ENCODE data around the gene SALL1.

The SALL1 gene

DNA sequence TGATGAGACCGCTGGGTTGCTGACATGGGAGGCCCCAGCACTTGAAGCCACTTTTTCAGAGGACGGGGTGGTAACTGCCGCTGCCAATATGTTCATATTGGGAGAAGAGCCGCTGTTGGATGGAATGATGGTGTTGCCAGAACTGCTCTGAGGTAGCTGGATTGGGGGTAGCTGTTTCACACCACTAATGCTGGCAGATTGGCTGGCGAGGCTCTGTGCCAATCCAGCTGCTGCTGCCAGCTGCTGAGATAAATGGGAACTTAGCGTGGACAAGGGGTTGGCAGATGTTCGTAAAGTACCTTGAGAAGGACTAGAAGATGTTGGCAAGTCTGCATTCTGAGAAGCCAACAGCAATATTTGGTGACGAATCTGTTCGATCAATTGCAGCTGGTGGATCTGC, 10.0 kb downstream of the SALL1 start:
- DNase-seq (ENCODE audit: low read depth): no peak

DNA sequence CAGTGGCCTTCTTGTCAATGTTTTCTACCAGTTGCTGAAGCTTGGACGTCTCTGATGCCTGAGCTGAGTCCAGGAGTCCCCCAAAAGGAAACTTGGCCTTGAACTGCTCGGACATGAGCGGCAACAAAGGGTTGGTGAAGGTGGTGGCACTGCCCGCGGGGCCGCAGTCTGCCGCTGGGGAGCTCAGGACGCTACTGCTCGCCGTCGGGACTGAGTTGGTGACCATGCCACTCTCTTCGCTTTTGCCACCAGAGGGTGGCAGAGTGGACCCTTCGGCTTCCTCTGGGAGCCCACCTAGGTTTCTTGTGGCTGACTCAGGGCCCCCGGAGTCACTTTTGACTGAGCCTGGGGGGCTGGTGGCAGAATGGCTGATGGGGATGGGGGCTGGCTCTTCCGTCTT, 11.0 kb downstream of the SALL1 start:
- no peak for DNase-seq (ENCODE audit: low read depth)

DNA sequence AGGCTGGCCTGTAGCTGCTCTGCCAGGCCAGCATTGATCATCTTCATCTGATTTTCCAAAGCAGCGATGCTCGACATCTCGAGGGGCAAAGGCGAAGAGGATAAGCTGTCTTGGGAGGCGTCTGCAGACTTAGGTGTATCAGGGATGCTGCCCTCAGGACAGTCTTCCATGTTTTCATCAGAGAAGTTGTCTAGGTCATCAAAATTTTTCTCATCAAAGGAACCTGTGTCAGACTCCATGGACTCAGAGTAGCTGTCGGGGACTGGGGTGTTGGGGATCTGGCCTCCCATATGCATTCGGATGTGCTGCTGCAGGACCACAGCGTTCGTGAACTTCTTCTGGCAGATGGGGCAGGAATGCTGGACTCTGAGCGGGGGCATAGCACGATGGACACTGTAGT, 11.5 kb downstream of the SALL1 start:
- no peak for DNase-seq (ENCODE audit: low read depth)

DNA sequence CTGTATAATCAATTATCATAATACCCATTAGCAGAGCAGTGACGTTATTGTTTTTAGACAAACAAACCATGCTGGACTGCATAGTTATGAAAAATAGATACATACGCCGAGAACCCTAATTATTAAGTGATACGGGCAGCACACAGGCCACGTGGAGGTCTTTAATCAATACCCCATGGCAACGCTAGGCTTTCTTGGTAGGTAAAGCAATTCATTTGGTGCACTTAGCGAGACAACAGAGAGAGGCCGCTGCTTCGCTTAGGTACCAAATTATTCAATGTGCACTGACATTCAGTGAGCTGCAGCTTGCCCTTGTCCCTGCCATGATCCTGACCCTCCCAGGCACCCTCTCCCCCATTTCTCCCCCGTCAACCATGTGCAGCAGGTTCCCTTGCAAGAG, 12.9 kb downstream of the SALL1 start:
- no peak for DNase-seq (ENCODE audit: low read depth)

DNA sequence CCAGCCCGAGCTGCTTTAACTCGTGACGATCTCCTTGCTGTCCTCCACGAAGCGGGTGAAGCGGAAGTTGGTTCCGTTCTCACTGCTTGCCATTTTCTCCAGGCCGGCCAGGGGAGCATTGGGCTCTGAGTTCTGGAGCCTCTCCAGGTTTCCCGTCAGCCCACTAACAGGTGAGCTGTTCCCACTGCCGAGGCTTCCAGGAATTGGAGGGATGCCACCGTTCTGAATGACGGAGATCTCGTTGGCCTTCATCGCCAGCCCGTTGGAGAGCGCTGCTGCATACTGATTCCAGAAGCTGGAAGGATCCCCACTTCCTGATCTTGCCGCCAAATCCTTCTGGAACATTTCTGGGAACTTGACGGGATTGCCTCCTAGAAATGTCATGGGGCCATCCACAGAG, 14.0 kb downstream of the SALL1 start:
- no peak for DNase-seq (ENCODE audit: low read depth)

DNA sequence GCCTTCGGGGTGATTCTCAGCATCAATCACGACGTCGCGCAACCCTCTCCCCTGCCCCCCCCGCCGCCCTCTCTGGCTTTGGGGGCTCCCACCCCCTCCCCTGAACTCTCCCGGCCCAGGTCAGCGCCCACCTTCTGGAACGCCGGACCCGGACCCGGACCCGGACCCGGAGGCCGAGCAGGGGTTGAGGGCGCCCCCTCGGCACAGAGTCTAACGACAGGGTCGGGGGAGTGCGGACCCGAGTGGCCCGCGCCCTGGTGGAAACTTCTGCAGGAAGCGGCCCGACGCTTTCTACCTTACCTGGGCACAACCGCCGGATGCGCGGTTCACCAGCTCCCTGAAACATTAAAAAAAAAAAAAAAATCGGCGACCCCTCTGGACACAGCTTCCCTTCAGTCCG, 16.2 kb downstream of the SALL1 start:
- no peak for DNase-seq (ENCODE audit: low read depth)

DNA sequence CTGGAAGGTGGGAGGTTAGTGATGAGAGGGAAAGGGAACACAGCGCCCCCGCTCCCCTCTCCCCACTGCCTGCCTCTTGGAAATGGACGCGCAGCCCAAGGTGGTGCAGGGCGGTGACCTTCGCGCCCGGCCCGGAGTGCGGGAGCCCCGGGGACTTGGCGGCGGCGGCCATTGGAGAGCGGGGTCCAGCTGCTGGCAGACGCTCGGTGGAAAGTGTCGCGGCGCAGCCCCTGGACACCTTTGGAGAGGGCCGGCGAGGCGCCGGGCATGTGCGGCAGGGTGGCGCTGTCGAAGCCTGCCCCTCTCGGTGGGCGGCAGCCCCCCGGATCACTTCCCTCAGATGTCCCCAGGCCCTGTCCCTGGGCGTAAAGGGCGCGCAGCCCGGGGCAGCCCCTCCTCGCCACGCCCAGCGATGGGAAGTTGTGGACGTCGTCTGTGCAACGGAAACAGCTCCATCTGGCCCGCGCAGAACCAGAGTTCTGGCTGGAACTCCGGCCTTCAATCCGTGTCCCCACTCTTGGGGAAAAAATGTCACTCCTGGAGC, 16.7 kb downstream of the SALL1 start:
- DNase-seq (ENCODE audit: low read depth): no peak

DNA sequence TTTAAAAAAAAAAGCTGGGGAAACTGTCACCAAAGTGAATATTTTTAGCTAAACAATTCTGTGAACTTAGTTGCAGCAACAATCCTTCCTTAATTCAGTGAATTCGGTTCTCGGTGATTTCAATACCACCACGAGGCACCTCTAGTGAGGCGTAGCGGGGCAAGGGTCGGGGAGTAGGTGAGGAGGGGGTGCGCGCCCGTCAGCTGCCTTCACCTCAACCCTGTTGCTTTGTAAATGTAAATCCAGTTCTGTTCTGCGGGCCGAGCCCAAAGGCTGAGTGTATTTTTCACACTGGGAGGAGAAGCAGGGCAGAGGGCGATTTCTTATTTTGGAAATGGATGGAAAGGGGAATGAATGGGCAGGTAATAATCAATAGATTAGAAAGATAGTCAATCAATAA, 17.4 kb downstream of the SALL1 start:
- no peak for DNase-seq (ENCODE audit: low read depth)

DNA sequence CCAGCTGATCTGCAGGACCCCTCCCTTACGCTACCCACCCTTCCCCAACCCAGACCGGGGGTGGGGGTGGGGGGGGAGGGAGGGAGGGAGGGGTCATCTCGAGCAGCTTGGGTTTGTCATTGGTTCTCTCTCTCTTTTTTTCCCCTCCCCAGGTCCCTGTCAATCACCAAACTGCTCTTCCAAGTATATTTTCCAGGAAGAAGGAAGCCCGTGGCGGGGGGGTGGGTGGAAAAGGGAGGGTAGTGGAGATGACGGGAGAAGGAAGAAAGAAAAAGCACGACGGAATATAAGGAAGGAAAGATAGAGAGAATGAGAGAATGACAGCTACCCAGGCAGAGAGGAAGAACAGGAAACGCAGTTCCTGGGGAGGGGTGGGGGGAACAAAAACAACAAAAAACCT, 17.9 kb downstream of the SALL1 start:
- DNase-seq (ENCODE audit: low read depth): no peak

DNA sequence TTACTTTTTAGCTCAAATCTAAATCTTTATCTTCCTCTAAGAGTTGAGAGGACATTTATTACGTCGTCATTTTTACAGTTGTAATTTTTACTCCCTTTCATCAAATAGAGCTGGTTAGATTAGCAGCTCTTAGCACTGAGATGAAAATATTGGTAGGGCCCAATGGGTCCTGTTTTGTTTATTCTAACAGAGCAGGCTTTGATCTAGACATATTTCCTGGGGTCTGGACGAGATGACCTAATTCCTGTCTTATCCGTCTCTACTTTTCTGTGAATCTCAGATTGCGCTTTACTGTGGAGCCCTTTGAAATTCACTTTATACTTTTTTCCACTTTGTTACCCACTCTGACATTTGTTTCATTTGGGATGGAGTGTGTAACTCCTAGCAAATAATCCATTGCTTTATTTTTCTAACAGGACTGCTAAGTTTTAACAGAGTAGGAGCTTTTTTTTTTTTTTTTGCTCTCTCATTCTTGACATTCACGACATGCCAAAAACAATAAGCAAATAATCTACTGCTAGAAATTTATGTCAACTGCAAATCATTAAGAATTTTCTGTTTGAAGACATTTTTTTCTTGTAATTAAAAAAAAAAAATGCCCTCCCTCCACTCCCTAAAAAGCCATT, 18.5 kb downstream of the SALL1 start:
- no peak for DNase-seq (ENCODE audit: low read depth)

DNA sequence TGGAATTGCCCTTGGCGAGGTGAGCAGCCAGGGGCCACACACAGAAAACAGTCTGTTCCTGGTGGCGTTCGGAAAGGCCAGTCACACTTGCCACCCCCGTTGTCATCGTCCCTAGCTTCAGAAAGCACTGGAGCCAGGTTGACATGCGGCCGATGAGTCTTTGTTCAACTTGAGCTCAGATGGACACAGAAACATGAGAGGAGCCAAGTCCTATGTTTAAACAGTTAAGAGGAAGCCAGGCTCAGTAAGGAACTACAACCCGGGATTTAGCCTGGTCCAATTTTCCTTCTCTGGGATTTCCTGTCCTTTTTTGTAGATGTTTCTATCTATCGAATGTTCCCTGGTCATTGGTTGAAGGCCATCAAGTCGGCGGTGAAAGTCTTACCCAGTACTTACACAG, 19.5 kb downstream of the SALL1 start:
- no peak for DNase-seq (ENCODE audit: low read depth)

DNA sequence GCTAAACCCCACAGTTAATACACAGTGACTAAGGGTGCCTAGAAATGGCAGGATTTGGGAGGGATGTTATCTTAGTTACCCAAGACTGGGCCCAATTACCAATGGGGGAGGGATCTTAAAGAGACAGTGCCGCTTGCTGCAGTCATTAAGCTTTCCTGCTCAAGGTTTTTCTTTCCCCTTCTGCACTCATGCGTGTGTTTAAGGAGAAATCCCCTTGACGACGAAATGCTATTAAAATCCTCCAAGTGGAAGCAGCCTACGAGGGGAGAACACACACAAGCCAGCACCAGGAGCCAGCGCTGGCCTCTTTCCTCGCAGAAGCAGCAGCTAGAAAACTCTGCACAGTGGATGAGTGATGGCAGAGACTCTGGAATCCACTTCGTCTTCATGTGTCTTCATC, 22.0 kb downstream of the SALL1 start:
- DNase-seq (ENCODE audit: low read depth): no peak

DNA sequence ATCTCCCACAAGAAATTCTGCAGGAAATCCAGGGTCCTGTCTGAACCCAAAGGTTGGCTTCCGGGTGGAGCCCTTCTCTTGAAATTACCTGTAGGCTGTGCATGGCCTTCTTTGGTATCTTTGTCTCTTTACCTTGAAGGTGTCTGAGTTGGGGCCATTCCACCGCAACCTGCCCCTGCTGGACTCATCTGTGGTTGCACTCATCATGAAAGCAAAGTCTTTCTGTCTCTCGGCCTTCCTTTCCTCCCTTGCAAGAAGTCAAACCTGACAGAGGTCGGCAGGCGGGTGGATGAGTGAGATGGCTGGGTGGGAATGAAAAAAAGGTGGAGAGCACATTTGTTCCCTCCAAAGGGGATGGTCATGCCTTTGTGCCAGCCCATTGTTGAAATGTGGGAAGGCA, 25.1 kb downstream of the SALL1 start:
- DNase-seq (ENCODE audit: low read depth): no peak

DNA sequence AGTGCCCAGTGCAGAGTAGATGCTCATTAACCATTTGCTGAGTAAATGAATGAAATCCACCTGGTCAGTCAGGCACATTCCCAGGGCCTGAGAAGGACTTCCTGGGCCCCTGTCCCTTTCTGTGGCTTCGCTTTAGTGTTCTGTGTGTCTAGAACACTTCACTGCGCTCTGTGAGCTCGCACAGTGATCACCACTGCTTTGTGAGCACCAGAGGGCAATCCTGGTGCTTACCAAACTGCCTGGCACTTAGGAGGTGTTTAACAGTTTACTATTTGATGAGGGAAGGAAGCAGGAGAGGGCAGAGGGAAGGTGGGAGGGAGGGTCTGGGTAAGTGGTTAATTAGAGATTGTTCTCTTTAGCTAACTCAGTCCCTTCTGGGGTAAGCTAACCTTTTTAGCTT, 26.2 kb downstream of the SALL1 start:
- DNase-seq (ENCODE audit: low read depth): no peak

DNA sequence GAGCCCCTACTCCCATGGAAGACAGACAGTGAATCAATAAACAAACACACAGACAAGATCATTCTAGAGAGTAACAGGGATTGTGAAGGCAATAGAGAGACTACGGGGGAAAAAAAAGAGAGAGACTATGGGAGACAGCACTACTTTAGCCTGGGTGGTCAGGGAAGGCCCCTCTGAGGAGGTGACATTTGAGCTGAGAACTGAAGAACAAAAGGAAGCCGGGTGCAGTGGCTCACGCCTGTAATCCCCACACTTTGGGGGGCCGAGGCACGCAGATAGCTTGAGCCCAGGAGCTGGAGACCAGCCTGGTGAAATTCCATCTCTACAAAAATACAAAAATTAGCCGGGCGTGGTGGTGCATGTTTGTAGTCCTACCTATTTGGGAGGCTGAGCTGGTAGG, 29.2 kb downstream of the SALL1 start:
- no peak for DNase-seq (ENCODE audit: low read depth)

DNA sequence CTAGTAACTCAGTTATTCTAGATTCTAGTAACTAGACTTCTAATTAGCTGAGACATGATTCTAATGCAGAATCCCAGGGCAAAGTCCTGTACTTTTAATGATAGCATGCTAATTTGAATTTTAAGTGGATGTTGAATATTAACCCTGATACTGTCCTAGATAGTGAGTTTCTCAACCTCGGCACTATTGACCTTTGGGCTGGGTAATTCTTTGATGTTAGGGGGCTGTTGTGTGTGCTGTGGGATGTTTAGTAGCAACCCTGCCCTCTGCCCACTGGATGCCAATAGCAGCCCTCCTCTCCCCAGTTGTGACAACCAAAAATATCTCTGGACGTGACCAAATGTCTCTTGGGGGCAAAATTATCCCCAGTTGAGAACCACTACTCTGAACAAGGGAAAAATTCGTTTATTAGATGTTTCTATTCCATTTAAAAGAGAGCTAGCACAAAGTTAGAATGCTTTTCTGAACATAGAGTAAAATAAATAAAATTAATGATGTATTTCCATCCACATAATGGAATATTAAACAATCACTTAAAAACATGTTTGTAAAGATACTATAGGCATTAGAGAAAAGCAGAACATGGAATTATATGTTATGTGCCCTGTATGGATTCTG, 30.2 kb downstream of the SALL1 start:
- no peak for DNase-seq (ENCODE audit: low read depth)

DNA sequence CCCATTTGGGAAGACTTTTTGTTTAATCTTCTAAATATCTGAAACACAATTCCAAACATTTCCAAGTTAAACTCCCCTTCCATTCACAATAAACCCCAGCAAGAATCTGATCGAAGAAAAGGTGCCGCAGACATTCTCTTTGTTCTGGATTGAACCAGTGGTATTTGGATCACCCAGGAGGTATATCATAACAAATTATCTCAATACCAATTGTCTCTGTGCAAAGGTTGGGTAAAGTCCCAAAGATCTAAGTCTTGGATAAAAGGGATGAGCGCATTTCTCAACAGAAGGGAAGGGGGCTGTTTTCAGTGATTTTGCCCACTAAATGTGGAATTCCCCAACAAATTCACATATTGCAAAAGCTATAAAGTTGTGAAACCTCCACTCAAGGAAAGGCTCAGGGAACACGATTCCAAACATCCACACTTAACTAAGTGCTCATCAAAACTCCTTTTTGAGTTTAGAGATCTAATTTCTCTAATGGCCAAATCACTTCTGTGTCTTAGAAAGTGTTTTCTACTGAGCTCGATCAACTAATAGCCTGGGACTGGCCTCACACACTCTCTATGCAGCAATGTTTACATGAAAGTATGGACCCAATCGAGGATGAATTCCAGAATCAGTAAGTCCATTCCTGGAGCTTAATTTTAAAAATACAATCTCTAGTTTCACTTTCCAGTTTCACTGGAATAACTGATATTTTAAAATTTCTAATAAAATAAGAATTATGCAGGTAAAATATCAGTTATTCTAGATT, 30.9 kb downstream of the SALL1 start:
- DNase-seq (ENCODE audit: low read depth): no peak

DNA sequence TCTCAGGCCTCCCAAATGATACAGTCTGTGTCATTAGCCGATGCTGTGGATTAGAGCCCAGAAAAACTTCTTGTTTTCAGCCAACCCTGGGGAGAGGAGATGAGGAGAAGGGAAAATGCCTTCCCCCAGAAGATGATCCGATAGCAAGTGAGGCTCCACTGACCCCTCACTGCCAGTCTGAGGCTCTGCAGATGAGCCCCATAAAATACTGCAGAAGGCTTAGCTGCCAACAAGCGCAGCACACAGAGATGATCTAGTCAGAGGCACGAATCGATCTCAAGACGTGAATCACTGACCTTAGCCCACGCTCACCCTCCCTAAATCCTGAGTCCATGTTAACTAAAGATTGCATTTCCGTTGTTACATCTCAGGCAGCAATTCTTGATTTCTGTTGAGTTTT, 31.5 kb downstream of the SALL1 start:
- DNase-seq (ENCODE audit: low read depth): no peak

DNA sequence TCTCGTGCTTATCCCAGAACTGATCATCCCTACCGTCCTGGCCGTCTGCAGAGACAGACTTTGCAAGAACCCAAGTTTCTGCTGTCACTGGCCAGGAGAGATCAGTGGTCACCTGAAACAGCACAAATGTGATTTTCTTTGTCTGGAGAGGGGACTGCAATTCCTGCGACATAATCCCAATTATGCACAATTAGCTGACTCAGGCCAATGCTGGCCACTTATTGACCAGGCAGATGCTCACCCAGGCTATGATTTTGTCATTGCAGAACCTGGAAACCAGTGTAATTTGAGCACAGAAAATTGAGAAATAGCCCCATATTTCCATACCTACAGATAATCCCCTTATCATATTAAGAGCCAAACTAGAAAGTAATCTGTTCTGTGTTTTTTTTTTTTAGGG, 34.7 kb downstream of the SALL1 start:
- DNase-seq (ENCODE audit: low read depth): no peak

DNA sequence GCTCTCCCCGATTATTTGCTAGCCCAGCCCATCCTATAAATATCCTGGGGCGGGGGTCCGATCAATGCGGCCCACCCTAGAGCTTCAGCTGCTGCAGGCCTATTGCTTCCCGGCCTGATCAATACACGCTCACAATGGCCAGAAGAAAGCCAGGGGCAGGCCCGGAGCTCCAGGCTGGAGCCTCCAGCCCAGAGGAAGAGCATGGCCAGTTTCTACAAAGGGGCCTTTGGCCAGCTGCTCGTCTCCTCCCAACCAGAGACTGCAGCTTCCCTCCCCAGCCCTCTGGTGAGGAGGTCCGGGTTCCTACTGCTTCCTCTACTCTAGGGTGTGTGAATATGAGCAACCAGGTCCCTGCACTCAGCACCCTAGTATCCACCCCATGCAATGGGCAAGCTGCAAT, 36.7 kb downstream of the SALL1 start:
- no peak for DNase-seq (ENCODE audit: low read depth)

DNA sequence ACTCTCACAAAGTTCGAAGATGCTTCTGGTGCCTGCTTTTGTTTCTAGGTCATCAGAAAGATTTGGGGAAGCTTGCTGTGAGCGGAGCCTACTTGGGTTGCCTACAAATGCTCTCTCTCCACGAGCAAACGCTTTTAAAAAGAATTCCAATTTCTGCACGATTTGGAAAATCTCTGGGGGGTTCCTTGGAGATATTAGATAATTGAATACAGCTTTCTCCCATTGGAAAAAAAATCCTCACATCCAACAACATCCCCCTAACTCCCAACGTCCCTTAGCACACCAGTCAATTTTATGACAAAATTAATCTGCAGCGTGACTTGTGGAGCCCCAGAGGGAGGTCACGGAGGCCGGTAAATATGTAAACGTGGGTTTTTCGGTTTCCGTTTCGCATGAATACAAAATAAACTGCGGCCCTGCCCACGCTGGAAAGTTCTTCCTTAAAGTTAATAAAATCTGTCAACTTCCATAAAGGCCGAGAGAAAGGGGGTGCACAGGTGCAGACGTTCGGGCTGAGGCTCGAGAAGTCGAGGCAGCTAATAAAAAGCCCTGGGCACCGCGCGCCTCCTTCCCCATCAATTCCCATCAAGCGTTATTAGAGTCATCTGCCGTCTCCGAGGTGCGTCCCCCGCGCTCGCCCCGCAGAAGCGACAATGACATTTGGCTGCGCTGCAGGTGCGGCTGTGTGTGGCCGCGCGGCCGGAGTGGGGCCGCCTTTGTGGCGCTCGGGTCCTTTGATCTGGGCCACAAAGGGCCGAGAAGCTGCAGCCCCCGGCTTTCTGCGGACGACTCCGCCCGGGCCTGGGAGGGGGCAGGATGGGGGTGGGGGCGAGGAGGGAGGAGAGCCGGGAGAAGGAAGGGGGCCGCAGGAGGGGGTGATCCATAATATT, 37.6 kb downstream of the SALL1 start:
- DNase-seq (ENCODE audit: low read depth): no peak

DNA sequence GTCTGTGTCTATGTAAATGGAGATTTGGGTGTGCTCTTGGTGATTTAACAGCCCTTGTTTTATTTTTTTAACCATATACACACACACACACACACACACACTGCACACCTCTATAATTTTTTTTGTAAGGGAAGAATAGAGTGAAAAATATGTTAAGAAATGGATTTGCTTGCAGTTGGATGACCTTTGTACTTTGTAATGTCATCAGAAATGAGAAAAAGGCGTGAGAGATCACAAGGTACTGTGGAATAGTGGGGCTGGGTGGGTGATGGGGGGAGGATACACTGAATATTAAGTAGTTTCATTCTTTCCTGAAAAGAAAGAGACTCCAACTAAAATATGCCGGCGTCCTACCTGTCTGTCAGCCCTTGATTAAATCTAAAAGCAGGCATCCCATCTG, 38.7 kb downstream of the SALL1 start:
- DNase-seq (ENCODE audit: low read depth): no peak
